Measurements from ENCODE around the gene NCOR1. TPM values are rescaled to one million over a fixed set of nuclear protein-coding genes. Genes with fewer than 3 reads are reported as not detected.

The NCOR1 gene
- polyA plus RNA-seq, 1 experiment, result 109 TPM

DNA sequence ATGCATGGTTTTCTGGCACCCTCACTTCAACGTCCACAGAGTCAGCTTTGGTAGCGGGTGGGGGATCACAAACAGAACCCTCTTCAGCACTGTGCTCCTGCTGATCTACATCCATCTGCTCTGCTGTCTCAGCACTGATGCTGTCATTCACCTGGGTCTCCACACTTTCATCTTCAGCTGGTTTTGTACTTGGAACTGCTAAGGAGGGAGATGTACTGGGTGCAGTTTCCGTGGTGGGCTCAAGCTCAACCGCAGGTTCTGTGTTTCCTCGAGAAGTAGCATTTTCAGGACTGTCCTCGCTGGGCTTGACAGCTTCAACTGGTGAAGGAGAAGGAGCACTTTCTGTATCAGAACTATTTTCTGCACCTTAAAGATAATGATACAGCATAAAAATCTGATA is 113.9 kb downstream of the NCOR1 start:
- DNase-seq (ENCODE audit: low read depth), result no peak
- CTCF ChIA-PET, result interaction anchor here (1.2 kb wide), 1 partner anchor 81 kb away, joined by 3 read pairs; no protein-coding TSS in a partner anchor
- Histone ChIP-seq H3K4me3 (ENCODE audit: low read depth, low read length) (no peak overlapping the region), H3K36me3 (ENCODE audit: control insufficient read depth, insufficient read depth, low read length) (peaks cover 7% of the 10 kb centered on the region), H3K27me3 (ENCODE audit: control insufficient read depth, insufficient read depth, low read length) (no peaks in the 10 kb centered on the region)
- TF ChIP-seq, protein P1, sequence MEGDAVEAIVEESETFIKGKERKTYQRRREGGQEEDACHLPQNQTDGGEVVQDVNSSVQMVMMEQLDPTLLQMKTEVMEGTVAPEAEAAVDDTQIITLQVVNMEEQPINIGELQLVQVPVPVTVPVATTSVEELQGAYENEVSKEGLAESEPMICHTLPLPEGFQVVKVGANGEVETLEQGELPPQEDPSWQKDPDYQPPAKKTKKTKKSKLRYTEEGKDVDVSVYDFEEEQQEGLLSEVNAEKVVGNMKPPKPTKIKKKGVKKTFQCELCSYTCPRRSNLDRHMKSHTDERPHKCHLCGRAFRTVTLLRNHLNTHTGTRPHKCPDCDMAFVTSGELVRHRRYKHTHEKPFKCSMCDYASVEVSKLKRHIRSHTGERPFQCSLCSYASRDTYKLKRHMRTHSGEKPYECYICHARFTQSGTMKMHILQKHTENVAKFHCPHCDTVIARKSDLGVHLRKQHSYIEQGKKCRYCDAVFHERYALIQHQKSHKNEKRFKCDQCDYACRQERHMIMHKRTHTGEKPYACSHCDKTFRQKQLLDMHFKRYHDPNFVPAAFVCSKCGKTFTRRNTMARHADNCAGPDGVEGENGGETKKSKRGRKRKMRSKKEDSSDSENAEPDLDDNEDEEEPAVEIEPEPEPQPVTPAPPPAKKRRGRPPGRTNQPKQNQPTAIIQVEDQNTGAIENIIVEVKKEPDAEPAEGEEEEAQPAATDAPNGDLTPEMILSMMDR (IDR thresholded peaks at IDR 0.05; ENCODE audit: insufficient read depth, low read depth, low read length), result no peak
- POLR2A ChIA-PET, result no interaction called here

DNA sequence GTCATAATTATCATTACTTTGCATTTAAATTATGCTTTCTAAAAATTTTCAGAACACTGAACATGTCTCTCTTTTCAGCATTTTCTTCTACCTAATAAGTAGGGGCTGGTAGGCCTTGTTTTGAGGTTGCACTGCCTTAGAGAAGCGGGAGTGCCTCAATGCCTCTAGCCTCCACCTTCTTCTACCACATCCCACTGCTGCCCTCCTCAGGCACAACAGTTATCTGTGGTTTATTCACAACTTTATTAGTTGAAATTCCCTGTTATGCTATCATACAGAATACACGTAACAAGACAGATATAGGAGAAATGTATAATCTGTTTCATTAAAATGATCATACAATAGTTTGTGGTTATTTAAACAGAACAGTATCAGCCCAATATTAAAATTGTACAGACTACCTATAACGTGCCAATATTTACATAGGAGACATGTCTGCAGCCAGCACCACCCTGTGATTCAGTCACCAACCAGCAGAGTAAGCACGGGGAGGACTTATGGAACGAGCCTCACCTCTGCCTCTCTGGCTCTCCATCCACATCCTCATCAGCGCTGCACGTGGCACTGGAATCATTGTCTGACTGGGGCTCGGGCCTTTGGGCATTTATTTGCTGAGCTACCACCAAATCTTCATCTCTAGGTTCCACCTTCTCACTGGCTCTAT is 114.5 kb downstream of the NCOR1 start:
- Histone ChIP-seq H3K27me3 (ENCODE audit: control insufficient read depth, insufficient read depth, low read length) (no peaks in the 10 kb centered on the region), H3K4me3 (ENCODE audit: low read depth, low read length) (no peak overlapping the region), H3K36me3 (ENCODE audit: control insufficient read depth, insufficient read depth, low read length) (peaks cover 7% of the 10 kb centered on the region)
- CTCF ChIA-PET, result interaction anchor here (1.2 kb wide), 1 partner anchor 80 kb away, joined by 3 read pairs; no protein-coding TSS in a partner anchor
- POLR2A ChIA-PET, result no interaction called here
- TF ChIP-seq, protein P1 (IDR thresholded peaks at IDR 0.05; ENCODE audit: insufficient read depth, low read depth, low read length), result 0 out of 2 replicates have a peak, but pooled peaks have one; percentile 17
- no peak for DNase-seq (ENCODE audit: low read depth)

DNA sequence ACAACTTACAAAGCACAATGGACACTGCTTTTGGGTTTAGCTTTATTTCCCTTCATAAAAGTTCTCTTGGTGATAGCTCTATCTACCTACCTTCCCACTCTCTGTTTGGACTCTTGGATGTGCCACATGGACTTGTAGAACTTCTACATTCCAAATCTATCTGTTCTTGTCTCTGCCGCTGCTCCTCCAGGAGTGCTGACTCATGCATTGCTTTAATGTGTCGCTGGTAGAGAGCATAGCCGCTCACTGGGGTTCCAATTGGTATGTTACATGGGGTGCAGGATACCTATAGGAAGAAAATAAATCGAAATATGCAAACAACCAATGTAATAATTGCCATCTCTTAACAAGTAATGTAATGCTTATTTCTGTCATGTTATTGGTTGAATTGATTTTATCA is 123.6 kb downstream of the NCOR1 start:
- TF ChIP-seq, protein P1 (IDR thresholded peaks at IDR 0.05; ENCODE audit: insufficient read depth, low read depth, low read length), result no peak
- no peak for DNase-seq (ENCODE audit: low read depth)
- CTCF ChIA-PET, result interaction anchor here (0.7 kb wide), 1 partner anchor 95 kb away, joined by 3 read pairs; no protein-coding TSS in a partner anchor
- POLR2A ChIA-PET, result no interaction called here
- Histone ChIP-seq H3K36me3 (ENCODE audit: control insufficient read depth, insufficient read depth, low read length) (no peaks in the 10 kb centered on the region; the same call in 1 of the 2 replicates), H3K27me3 (ENCODE audit: control insufficient read depth, insufficient read depth, low read length) (no peaks in the 10 kb centered on the region), H3K4me3 (ENCODE audit: low read depth, low read length) (no peak overlapping the region)

DNA sequence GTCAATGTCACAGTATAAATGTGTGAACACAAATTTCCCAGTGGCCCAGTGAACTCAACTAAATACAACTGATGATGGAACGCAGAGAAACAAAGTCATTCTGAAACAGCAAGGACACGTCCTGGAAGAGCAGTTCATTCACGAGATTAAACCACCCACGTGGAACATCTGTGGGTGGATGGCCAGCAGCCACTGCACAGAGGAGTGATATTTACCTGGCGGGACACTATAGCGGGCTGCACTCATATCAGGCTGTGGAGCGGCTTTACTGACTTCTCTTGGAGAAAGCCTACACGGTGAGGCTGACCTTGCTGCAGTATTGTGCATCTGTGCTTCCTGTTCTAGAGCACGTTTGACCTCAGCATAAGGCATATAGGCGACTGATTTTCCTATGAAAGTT is 128.4 kb downstream of the NCOR1 start:
- POLR2A ChIA-PET, result no interaction called here
- H3K36me3 ChIP-seq (ENCODE audit: control insufficient read depth, insufficient read depth, low read length), result no peaks in the 10 kb centered on the region; the same call in 1 of the 2 replicates
- TF ChIP-seq, protein P1 (IDR thresholded peaks at IDR 0.05; ENCODE audit: insufficient read depth, low read depth, low read length), result no peak
- no peaks in the 10 kb centered on the region for H3K27me3 ChIP-seq (ENCODE audit: control insufficient read depth, insufficient read depth, low read length)
- CTCF ChIA-PET, result no interaction called here
- no peak overlapping the region for H3K4me3 ChIP-seq (ENCODE audit: low read depth, low read length)
- DNase-seq (ENCODE audit: low read depth), result no peak

DNA sequence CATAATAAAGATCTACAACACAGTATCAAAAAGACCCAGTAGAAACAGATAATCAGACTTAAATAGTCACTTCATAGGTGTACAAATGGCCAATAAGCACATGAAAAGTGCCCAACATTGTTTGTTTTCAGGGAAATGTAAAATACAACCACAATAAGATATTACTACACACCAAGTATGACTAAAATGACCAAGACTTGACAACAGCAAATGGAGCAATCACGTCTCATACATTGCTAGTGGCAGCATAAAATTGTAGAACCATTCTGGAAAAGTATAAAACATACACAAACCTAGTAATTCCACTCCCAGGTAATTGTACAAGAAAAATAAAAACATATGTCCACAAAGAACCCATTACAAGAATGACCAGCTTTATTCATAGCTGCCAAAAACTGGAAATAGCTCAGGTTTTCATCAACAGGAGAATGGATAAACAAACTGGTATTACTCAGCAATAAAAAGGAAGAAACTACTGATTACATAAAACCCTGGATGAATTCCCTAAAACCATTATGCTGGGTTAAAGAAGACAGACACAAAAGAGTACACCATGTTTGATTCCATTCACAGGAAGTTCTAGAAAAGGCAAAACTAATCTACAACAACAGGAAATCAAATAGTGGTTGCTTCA is 130.2 kb downstream of the NCOR1 start:
- H3K4me3 ChIP-seq (ENCODE audit: low read depth, low read length), result no peak overlapping the region
- ChIA-PET CTCF (no interaction called here), POLR2A (no interaction called here)
- no peaks in the 10 kb centered on the region for H3K27me3 ChIP-seq (ENCODE audit: control insufficient read depth, insufficient read depth, low read length)
- peaks cover 3% of the 10 kb centered on the region for H3K36me3 ChIP-seq (ENCODE audit: control insufficient read depth, insufficient read depth, low read length)
- peak; percentile 79 for DNase-seq (ENCODE audit: low read depth)
- TF ChIP-seq, protein P1 (IDR thresholded peaks at IDR 0.05; ENCODE audit: insufficient read depth, low read depth, low read length), result no peak

Data from BJ (cell line).